Ascending aorta (tissue), 2 donors: Measurements from ENCODE around the gene FRMD1. TPM values are rescaled to one million over a fixed set of nuclear protein-coding genes. Genes with fewer than 3 reads are reported as not detected.

Source experiments
- DNase-seq, 2 donors: peaks; one replicate each; pipeline ENCODE4 v3.0.0-alpha.2; 2019; ENCODE audit warnings: low spot score in 2 of 2
- H3K27ac ChIP-seq, 2 donors: fragments of 200-600 bp; sonication (generic); one replicate each; pipeline ENCODE4 v1.5.1; 2016 to 2017; ENCODE audit warnings: mild to moderate bottlenecking in 1 of 2
- H3K27me3 ChIP-seq: fragments of 200-600 bp; sonication (generic); one replicate; pipeline ENCODE4 v1.5.1; 2017
- H3K36me3 ChIP-seq, 2 donors: fragments of 200-600 bp; sonication (generic); one replicate each; pipeline ENCODE4 v1.5.1; 2016
- H3K4me1 ChIP-seq, 2 donors: fragments of 200-600 bp; sonication (generic); one replicate each; pipeline ENCODE4 v1.5.1; 2016 to 2017; ENCODE audit warnings: mild to moderate bottlenecking in 1 of 2
- H3K4me3 ChIP-seq, 2 donors: fragments of 200-600 bp; sonication (generic); one replicate each; pipeline ENCODE4 v1.5.1; 2016 to 2017; ENCODE audit warnings: mild to moderate bottlenecking in 1 of 2
- H3K9me3 ChIP-seq, 2 donors: fragments of 200-600 bp; sonication (generic); one replicate each; pipeline ENCODE4 v1.5.1; 2016
- intact Hi-C: fragments of 100-400 bp; cut with DNase I; formaldehyde crosslinking; loops from one replicate; pipeline ENCODE4 v1.15.1; 2023
- total RNA-seq: library from RNA; depleted of rRNA; stranded (reverse); fragments of >200 nt; gene quantifications from one replicate; pipeline ENCODE4 v1.1.0, GENCODE V29; 2016
- TF ChIP-seq, protein P1 (sequence below), 3 experiments: fragments of 200-600 bp in 2 of 3; fragments of 450-650 bp in 1 of 3; sonication (generic) in 2 of 3; IDR thresholded peaks; one replicate each; pipeline ENCODE4 v1.5.1; 2016 to 2019; ENCODE audit warnings: antibody characterized with exemption in 3 of 3, mild to moderate bottlenecking in 1 of 3, moderate library complexity in 1 of 3

Gene FRMD1
- total RNA-seq, 1 donor from 2014 or later: not detected

DNA sequence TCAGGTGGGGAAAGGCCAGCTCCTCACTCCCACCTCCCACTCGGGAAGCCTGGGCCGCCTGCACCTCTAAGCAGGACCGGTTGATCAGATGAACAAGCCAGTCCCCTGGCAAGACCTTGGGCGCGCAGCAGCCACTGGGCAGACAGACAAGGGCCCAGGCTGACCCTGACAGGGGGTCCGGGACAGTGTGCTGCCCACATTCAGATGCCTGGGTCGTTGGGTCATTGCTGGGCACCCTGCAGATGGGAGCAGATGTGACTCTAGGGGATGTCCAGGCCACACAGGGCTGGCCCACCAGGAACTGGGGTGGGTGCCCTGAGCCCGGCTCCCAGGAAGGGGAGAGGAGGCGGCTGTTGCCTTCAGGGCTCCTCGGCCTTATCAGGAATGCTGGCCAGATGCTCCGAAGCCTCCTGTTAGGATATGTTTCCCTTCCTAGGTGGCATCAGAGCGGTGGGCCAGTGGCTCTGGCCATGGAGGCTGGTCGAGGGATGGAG is 17.3 kb upstream of the FRMD1 start:
- DNase-seq: no peak
- peaks cover 9% of the 10 kb centered on the region for H3K27me3 ChIP-seq
- no peak overlapping the region for H3K27ac ChIP-seq
- TF ChIP-seq, protein P1, sequence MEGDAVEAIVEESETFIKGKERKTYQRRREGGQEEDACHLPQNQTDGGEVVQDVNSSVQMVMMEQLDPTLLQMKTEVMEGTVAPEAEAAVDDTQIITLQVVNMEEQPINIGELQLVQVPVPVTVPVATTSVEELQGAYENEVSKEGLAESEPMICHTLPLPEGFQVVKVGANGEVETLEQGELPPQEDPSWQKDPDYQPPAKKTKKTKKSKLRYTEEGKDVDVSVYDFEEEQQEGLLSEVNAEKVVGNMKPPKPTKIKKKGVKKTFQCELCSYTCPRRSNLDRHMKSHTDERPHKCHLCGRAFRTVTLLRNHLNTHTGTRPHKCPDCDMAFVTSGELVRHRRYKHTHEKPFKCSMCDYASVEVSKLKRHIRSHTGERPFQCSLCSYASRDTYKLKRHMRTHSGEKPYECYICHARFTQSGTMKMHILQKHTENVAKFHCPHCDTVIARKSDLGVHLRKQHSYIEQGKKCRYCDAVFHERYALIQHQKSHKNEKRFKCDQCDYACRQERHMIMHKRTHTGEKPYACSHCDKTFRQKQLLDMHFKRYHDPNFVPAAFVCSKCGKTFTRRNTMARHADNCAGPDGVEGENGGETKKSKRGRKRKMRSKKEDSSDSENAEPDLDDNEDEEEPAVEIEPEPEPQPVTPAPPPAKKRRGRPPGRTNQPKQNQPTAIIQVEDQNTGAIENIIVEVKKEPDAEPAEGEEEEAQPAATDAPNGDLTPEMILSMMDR (IDR thresholded peaks at IDR 0.05): no peak
- no peaks in the 10 kb centered on the region for H3K9me3 ChIP-seq
- intact Hi-C loops: no loop called here
- H3K4me1 ChIP-seq: no peaks in the 10 kb centered on the region
- H3K36me3 ChIP-seq: no peaks in the 10 kb centered on the region
- H3K4me3 ChIP-seq: no peak overlapping the region

DNA sequence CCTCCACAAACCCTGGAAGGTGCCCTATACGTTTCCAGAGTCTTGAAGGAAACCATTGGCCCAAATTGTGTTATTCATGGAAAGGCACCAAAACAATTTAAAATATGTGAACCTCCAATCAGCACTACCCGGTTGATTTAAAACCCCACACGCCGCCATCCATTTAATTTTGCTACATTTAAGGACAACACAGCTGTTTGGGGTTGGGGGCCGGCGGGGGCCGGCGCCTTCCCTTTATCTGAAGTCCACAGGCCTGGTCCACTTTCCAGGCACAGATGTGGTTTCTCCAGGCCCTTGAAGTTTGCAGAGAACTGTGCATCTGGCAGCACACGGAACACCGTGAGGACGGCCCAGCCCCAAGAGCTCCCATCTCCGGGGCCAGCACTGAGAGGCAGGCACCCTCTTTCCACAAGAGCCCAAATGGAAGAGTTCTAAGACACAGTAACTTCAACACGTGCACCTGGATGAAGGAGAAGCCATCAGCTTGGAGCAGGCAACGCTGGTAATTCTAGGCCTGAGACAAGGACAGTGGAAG is 16.8 kb upstream of the FRMD1 start:
- intact Hi-C loops: no loop called here
- no peak for DNase-seq
- peaks cover 3% of the 10 kb centered on the region for H3K27me3 ChIP-seq
- TF ChIP-seq, protein P1 (IDR thresholded peaks at IDR 0.05): no peak
- no peaks in the 10 kb centered on the region for H3K9me3 ChIP-seq
- no peaks in the 10 kb centered on the region for H3K36me3 ChIP-seq
- H3K27ac ChIP-seq: no peak overlapping the region
- no peak overlapping the region for H3K4me3 ChIP-seq
- H3K4me1 ChIP-seq: no peaks in the 10 kb centered on the region

DNA sequence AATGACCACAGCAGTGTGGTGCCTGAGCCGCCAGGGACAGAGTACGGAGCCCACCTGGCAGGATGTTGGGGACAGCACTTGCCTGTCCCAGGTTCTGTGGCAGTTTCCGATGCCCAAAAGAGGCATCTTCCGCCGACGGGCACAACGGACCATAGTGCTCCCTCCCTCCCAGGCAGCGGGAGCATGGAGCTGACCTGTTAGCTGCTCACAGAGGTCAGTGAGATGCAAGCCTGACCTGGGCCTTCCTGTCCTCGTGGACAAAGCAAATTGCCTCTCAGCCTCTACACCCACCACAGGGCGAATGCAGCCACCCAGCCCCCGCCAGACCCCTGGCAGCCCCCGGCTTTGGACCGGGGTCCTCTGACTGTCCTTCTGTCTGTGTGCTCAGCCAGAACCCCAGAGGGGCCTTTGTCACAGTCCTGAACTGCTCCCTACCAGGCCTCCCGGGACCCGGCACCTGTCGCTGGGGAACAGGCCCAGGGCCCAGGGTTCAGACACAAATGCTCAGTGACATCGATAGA is 16.2 kb upstream of the FRMD1 start:
- Histone ChIP-seq H3K27ac (no peak overlapping the region), H3K27me3 (no peaks in the 10 kb centered on the region), H3K36me3 (no peaks in the 10 kb centered on the region), H3K4me3 (no peak overlapping the region), H3K4me1 (no peaks in the 10 kb centered on the region), H3K9me3 (no peaks in the 10 kb centered on the region)
- no peak for DNase-seq
- TF ChIP-seq, protein P1 (IDR thresholded peaks at IDR 0.05): no peak
- intact Hi-C loops: no loop called here

DNA sequence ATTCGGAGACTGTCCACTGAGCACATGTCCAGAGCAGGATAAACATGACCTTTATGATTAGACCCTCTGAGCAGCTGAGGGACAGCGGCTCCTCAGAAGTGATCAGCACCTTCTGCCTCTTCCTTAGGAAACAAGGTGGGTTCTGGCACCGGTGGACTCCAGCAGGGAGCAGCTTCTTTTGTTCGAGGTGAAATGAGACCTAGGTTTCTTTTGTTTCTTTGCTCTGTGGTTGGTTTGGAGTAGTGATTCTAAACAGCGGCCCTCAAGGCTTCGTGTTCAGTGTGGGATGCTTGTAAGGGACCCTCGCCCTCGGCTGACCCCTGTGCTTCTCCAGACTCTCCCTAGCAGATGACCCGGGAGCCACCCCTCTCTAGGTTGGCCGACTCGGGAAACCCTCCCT is 14.6 kb upstream of the FRMD1 start:
- Histone ChIP-seq H3K36me3 (no peaks in the 10 kb centered on the region), H3K4me1 (no peaks in the 10 kb centered on the region), H3K27me3 (no peaks in the 10 kb centered on the region), H3K4me3 (no peak overlapping the region), H3K27ac (no peak overlapping the region), H3K9me3 (no peaks in the 10 kb centered on the region)
- intact Hi-C loops: no loop called here
- TF ChIP-seq, protein P1 (IDR thresholded peaks at IDR 0.05): no peak
- DNase-seq: no peak

DNA sequence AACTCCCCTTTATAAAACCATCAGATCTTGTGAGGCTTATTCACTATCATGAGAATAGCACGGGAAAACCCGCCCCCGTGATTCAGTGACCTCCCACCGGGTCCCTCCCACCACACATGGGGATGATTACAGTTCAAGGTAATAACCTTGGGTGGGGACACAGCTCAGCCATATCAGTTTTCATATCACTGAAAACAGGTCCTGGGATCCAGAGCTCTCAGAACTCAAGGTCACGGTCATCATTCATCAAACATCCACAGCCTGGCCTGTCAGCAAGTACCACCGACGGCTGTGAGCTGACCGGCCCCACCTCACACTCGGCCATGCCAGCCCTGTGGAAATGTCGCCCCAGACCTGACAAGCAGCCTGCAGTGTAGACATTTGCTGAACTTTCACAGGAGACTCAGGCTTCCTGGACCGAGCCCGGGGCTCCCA is 14.1 kb upstream of the FRMD1 start:
- intact Hi-C loops: no loop called here
- TF ChIP-seq, protein P1 (IDR thresholded peaks at IDR 0.05): no peak
- Histone ChIP-seq H3K27me3 (no peaks in the 10 kb centered on the region), H3K4me1 (no peaks in the 10 kb centered on the region), H3K9me3 (no peaks in the 10 kb centered on the region), H3K36me3 (no peaks in the 10 kb centered on the region), H3K4me3 (no peak overlapping the region), H3K27ac (no peak overlapping the region)
- no peak for DNase-seq
